ENCODE results near the gene RDH13.

RDH13 gene

GRCh38 chr19:55086730-55087541 lies 24.0 kb upstream of the RDH13 start:
- Histone ChIP-seq H3K27ac (replicated peaks) (no peak overlapping the region), H3K4me3 (replicated peaks; ENCODE audit: insufficient read depth, low read length) (no peak overlapping the region), H3K27me3 (ENCODE audit: insufficient read depth, poor library complexity, severe bottlenecking) (peaks cover 24% of the 10 kb centered on the region)
- DNase-seq (ENCODE audit: low read depth in 1 of 2, low spot score in 1 of 2) = no peak
- TF ChIP-seq CTCF (IDR thresholded peaks at IDR 0.05; ENCODE audit: insufficient read depth, low read length) (no peak), REST (IDR thresholded peaks at IDR 0.05; ENCODE audit: insufficient replicate concordance, low read depth) (no peak), POLR2AphosphoS5 (IDR thresholded peaks at IDR 0.05; ENCODE audit: low read depth) (no peak; the same call in 1 of the 2 replicates), GABPA (IDR thresholded peaks at IDR 0.05; ENCODE audit: low read depth) (no peak), SPI1 (IDR thresholded peaks at IDR 0.05; ENCODE audit: borderline replicate concordance, low read depth) (no peak)

GRCh38 chr19:55085923-55086715 lies 23.2 kb upstream of the RDH13 start:
- peaks cover 25% of the 10 kb centered on the region for H3K27me3 ChIP-seq (ENCODE audit: insufficient read depth, poor library complexity, severe bottlenecking)
- no peak for TF ChIP-seq REST (IDR thresholded peaks at IDR 0.05; ENCODE audit: insufficient replicate concordance, low read depth)
- no peak for TF ChIP-seq SPI1 (IDR thresholded peaks at IDR 0.05; ENCODE audit: borderline replicate concordance, low read depth)
- no peak for TF ChIP-seq GABPA (IDR thresholded peaks at IDR 0.05; ENCODE audit: low read depth)
- TF ChIP-seq POLR2AphosphoS5 (IDR thresholded peaks at IDR 0.05; ENCODE audit: low read depth) = no peak
- TF ChIP-seq CTCF (IDR thresholded peaks at IDR 0.05; ENCODE audit: insufficient read depth, low read length) = no peak
- DNase-seq (ENCODE audit: low read depth in 1 of 2, low spot score in 1 of 2) = no peak
- H3K4me3 ChIP-seq (replicated peaks; ENCODE audit: insufficient read depth, low read length) = no peak overlapping the region
- H3K27ac ChIP-seq (replicated peaks) = no peak overlapping the region

GRCh38 chr19:55084416-55084815 lies 21.5 kb upstream of the RDH13 start:
- DNase-seq (ENCODE audit: low read depth in 1 of 2, low spot score in 1 of 2) = no peak
- Histone ChIP-seq H3K27ac (replicated peaks) (no peak overlapping the region), H3K4me3 (replicated peaks; ENCODE audit: insufficient read depth, low read length) (no peak overlapping the region), H3K27me3 (ENCODE audit: insufficient read depth, poor library complexity, severe bottlenecking) (peaks cover 25% of the 10 kb centered on the region)
- TF ChIP-seq GABPA (IDR thresholded peaks at IDR 0.05; ENCODE audit: low read depth) (no peak), SPI1 (IDR thresholded peaks at IDR 0.05; ENCODE audit: borderline replicate concordance, low read depth) (no peak), REST (IDR thresholded peaks at IDR 0.05; ENCODE audit: insufficient replicate concordance, low read depth) (no peak), POLR2AphosphoS5 (IDR thresholded peaks at IDR 0.05; ENCODE audit: low read depth) (no peak), CTCF (IDR thresholded peaks at IDR 0.05; ENCODE audit: insufficient read depth, low read length) (no peak)

All from HL-60 (cell line).